Trophoblast cell (in vitro differentiated cells and primary cell): Measurements from ENCODE around the gene CREB3L4.

ENCODE experiments used
- DNase-seq, 2 donors: peaks; one replicate each; pipeline ENCODE4 v3.0.0-alpha.2; 2016
- H2AFZ ChIP-seq: 2 replicates; pipeline ENCODE4 v1.6.1; 2013; ENCODE audit warnings: low read length, moderate library complexity, mild to moderate bottlenecking; ENCODE audit not compliant: insufficient read depth, poor library complexity
- H2AK5ac ChIP-seq: 2 replicates; pipeline ENCODE4 v1.6.1; 2013; ENCODE audit warnings: mild to moderate bottlenecking, low read length
- H2BK120ac ChIP-seq: 2 replicates; pipeline ENCODE4 v1.6.1; 2013; ENCODE audit warnings: low read length, mild to moderate bottlenecking, moderate library complexity; ENCODE audit not compliant: insufficient read depth, poor library complexity
- H2BK12ac ChIP-seq: 2 replicates; pipeline ENCODE4 v1.6.1; 2013; ENCODE audit warnings: mild to moderate bottlenecking, low read length, moderate library complexity
- H2BK5ac ChIP-seq: 2 replicates; pipeline ENCODE4 v1.6.1; 2013; ENCODE audit warnings: low read length, low read depth, moderate library complexity, mild to moderate bottlenecking; ENCODE audit not compliant: poor library complexity
- H3K14ac ChIP-seq: 2 replicates; pipeline ENCODE4 v1.6.1; 2013; ENCODE audit warnings: mild to moderate bottlenecking, low read length
- H3K18ac ChIP-seq: 2 replicates; pipeline ENCODE4 v1.6.1; 2013; ENCODE audit warnings: mild to moderate bottlenecking, low read length
- H3K23ac ChIP-seq: 2 replicates; pipeline ENCODE4 v1.6.1; 2013; ENCODE audit warnings: low read length
- H3K27ac ChIP-seq: 2 replicates; pipeline ENCODE4 v1.5.1; 2013; ENCODE audit warnings: low read depth, mild to moderate bottlenecking, inconsistent platforms, low read length, moderate library complexity
- H3K27me3 ChIP-seq: 2 replicates; pipeline ENCODE4 v1.6.1; 2013; ENCODE audit warnings: inconsistent platforms, mild to moderate bottlenecking, low read length, moderate library complexity; ENCODE audit not compliant: insufficient read depth
- H3K36me3 ChIP-seq, 2 experiments: 1 replicate in 1 of 2; 2 replicates in 1 of 2; pipeline ENCODE4 v1.6.1; 2013; ENCODE audit warnings: low read length in 2 of 2, mild to moderate bottlenecking in 2 of 2, moderate library complexity in 1 of 2; ENCODE audit not compliant: insufficient read depth in 2 of 2, control insufficient read depth in 1 of 2
- H3K4ac ChIP-seq: 2 replicates; pipeline ENCODE4 v1.6.1; 2013; ENCODE audit warnings: low read depth, mild to moderate bottlenecking, low read length, moderate library complexity
- H3K4me1 ChIP-seq, 2 experiments: 1 replicate in 1 of 2; 2 replicates in 1 of 2; pipeline ENCODE4 v1.6.1; 2013; ENCODE audit warnings: low read length in 2 of 2, mild to moderate bottlenecking in 2 of 2, moderate library complexity in 1 of 2; ENCODE audit not compliant: insufficient read depth in 2 of 2, control insufficient read depth in 1 of 2
- H3K4me2 ChIP-seq: 2 replicates; pipeline ENCODE4 v1.6.1; 2013; ENCODE audit warnings: inconsistent platforms, mild to moderate bottlenecking, low read length, moderate library complexity
- H3K4me3 ChIP-seq: 2 replicates; pipeline ENCODE4 v1.5.1; 2013; ENCODE audit warnings: mild to moderate bottlenecking, low read depth, low read length, inconsistent platforms
- H3K79me1 ChIP-seq: one replicate; pipeline ENCODE4 v1.6.1; 2013; ENCODE audit warnings: low read length
- H3K79me2 ChIP-seq: 2 replicates; pipeline ENCODE4 v1.6.1; 2013; ENCODE audit warnings: low read length, mild to moderate bottlenecking; ENCODE audit not compliant: control insufficient read depth, insufficient read depth, poor library complexity
- H3K9ac ChIP-seq: 2 replicates; pipeline ENCODE4 v1.6.1; 2013; ENCODE audit warnings: mild to moderate bottlenecking, low read length
- H3K9me3 ChIP-seq: 2 replicates; pipeline ENCODE4 v1.6.1; 2013; ENCODE audit warnings: low read depth, mild to moderate bottlenecking, control low read depth, inconsistent platforms, low read length; ENCODE audit not compliant: insufficient read depth
- H4K12ac ChIP-seq: 2 replicates; pipeline ENCODE4 v1.6.1; 2013; ENCODE audit warnings: low read depth, mild to moderate bottlenecking, low read length, moderate library complexity
- H4K8ac ChIP-seq: 2 replicates; pipeline ENCODE4 v1.6.1; 2013; ENCODE audit warnings: low read depth, mild to moderate bottlenecking, low read length, moderate library complexity
- H4K91ac ChIP-seq: one replicate; pipeline ENCODE4 v1.6.1; 2013; ENCODE audit warnings: low read depth, mild to moderate bottlenecking, low read length, moderate library complexity
- WGBS: extraction: QIAGEN DNeasy Blood & Tissue Kit; methylation state at CpG from one replicate; pipeline ENCODE4 v1.1.7; 2013; ENCODE audit warnings: missing lambda C conversion rate; ENCODE audit not compliant: insufficient read length, insufficient coverage; ENCODE audit errors: extremely low coverage; 5-methylcytosine and 5-hydroxymethylcytosine counted together

CREB3L4 gene

GRCh38 chr1:153963850-153964331 is 3.8 kb upstream of the CREB3L4 start:
- H3K27me3 ChIP-seq = no peaks in the 10 kb centered on the region
- peak overlapping the region; percentile 31 for H3K18ac ChIP-seq
- no peaks in the 10 kb centered on the region for H3K9me3 ChIP-seq
- no peak overlapping the region for H3K23ac ChIP-seq
- H3K4me2 ChIP-seq = peak overlapping the region; percentile 70
- H2BK12ac ChIP-seq = no peak overlapping the region
- WGBS = no CpG with 5 or more reads among the region's 22 CpGs
- peak overlapping the region; percentile 90 for H2BK5ac ChIP-seq
- DNase-seq = peak; percentile 99
- peak overlapping the region; percentile 95 for H3K27ac ChIP-seq
- peak overlapping the region; percentile 77 for H3K4ac ChIP-seq
- H3K9ac ChIP-seq = peak overlapping the region; percentile 64
- H3K79me2 ChIP-seq = peaks cover 16% of the 10 kb centered on the region
- H4K91ac ChIP-seq = peak overlapping the region; percentile 97
- H3K4me1 ChIP-seq = peaks cover 14 to 17% of the 10 kb centered on the region in 2 experiments
- peak overlapping the region; percentile 51 for H3K4me3 ChIP-seq
- H3K79me1 ChIP-seq = peaks cover 30% of the 10 kb centered on the region
- peak overlapping the region; percentile 23 for H2AFZ ChIP-seq
- peak overlapping the region; percentile 74 for H3K14ac ChIP-seq
- H3K36me3 ChIP-seq = peaks cover 13 to 22% of the 10 kb centered on the region in 2 experiments
- peak overlapping the region; percentile 31 for H2AK5ac ChIP-seq
- H2BK120ac ChIP-seq = peak overlapping the region; percentile 96
- H4K12ac ChIP-seq = peak overlapping the region; percentile 49
- peak overlapping the region; percentile 88 for H4K8ac ChIP-seq

GRCh38 chr1:153968000-153968363 is 280 bp downstream of the CREB3L4 start:
- Histone ChIP-seq H2BK12ac (no peak overlapping the region), H3K23ac (no peak overlapping the region), H4K91ac (peak overlapping the region; percentile 69), H3K9me3 (no peaks in the 10 kb centered on the region), H3K9ac (no peak overlapping the region), H3K27me3 (no peaks in the 10 kb centered on the region), H3K27ac (peak overlapping the region; percentile 47), H3K4me2 (peak overlapping the region; percentile 86), H4K8ac (peak overlapping the region; percentile 75), H2BK5ac (no peak overlapping the region), H3K79me2 (peaks cover 6% of the 10 kb centered on the region), H2AFZ (peak overlapping the region; percentile 11), H3K79me1 (peaks cover 20% of the 10 kb centered on the region), H4K12ac (peak overlapping the region; percentile 82), H3K18ac (peak overlapping the region; percentile 5), H2BK120ac (peak overlapping the region; percentile 49), H3K4me1 (peaks cover 6 to 10% of the 10 kb centered on the region in 2 experiments), H3K4me3 (peak overlapping the region; percentile 25), H3K4ac (peak overlapping the region; percentile 50), H2AK5ac (peak overlapping the region; percentile 67), H3K36me3 (peaks cover 0 to 5% of the 10 kb centered on the region in 2 experiments), H3K14ac (peak overlapping the region; percentile 51)
- DNase-seq = no peak
- WGBS = no CpG with 5 or more reads among the region's 8 CpGs

- Histone ChIP-seq H2BK12ac (no peak overlapping the region), H3K9me3 (no peaks in the 10 kb centered on the region), H3K79me1 (peaks cover 16% of the 10 kb centered on the region), H3K4me2 (peak overlapping the region; percentile 86), H2BK5ac (no peak overlapping the region), H4K8ac (peak overlapping the region; percentile 75), H3K36me3 (peaks cover 2 to 7% of the 10 kb centered on the region in 2 experiments), H3K4ac (peak overlapping the region; percentile 9), H3K9ac (peak overlapping the region; percentile 0), H3K14ac (peak overlapping the region; percentile 64), H3K23ac (no peak overlapping the region), H3K4me3 (no peak overlapping the region), H2AK5ac (peak overlapping the region; percentile 67), H4K91ac (peak overlapping the region; percentile 69), H3K79me2 (peaks cover 3% of the 10 kb centered on the region), H2BK120ac (no peak overlapping the region), H4K12ac (peak overlapping the region; percentile 82), H3K18ac (peak overlapping the region; percentile 5), H2AFZ (no peak overlapping the region), H3K4me1 (peaks cover 6 to 10% of the 10 kb centered on the region in 2 experiments), H3K27me3 (no peaks in the 10 kb centered on the region), H3K27ac (no peak overlapping the region)
- DNase-seq = no peak
- WGBS = no CpG with 5 or more reads among the region's 13 CpGs
Observed at GRCh38 chr1:153968408-153968807, 706 bp downstream of the CREB3L4 start.

GRCh38 chr1:153968972-153969371 is 1.3 kb downstream of the CREB3L4 start:
- no peak overlapping the region for H2BK12ac ChIP-seq
- no peak overlapping the region for H3K14ac ChIP-seq
- H3K23ac ChIP-seq = no peak overlapping the region
- H4K91ac ChIP-seq = no peak overlapping the region
- DNase-seq = no peak
- peaks cover 6 to 10% of the 10 kb centered on the region in 2 experiments for H3K4me1 ChIP-seq
- H3K27ac ChIP-seq = no peak overlapping the region
- H3K36me3 ChIP-seq = peaks cover 8 to 12% of the 10 kb centered on the region in 2 experiments
- no peak overlapping the region for H2BK5ac ChIP-seq
- no peak overlapping the region for H3K9ac ChIP-seq
- WGBS = no CpG with 5 or more reads among the region's 2 CpGs
- no peak overlapping the region for H3K18ac ChIP-seq
- peaks cover 12% of the 10 kb centered on the region for H3K79me1 ChIP-seq
- H2BK120ac ChIP-seq = no peak overlapping the region
- no peak overlapping the region for H4K12ac ChIP-seq
- no peak overlapping the region for H3K4me2 ChIP-seq
- no peak overlapping the region for H4K8ac ChIP-seq
- H3K4ac ChIP-seq = no peak overlapping the region
- peaks cover 3% of the 10 kb centered on the region for H3K79me2 ChIP-seq
- no peak overlapping the region for H2AK5ac ChIP-seq
- no peak overlapping the region for H2AFZ ChIP-seq
- no peaks in the 10 kb centered on the region for H3K27me3 ChIP-seq
- H3K9me3 ChIP-seq = peaks cover 2% of the 10 kb centered on the region
- H3K4me3 ChIP-seq = no peak overlapping the region
